ENCODE results near the gene RAVER1. TPM values are rescaled to one million over a fixed set of nuclear protein-coding genes. Genes with fewer than 3 reads are reported as not detected.

Gene RAVER1
- total RNA-seq, 1 donor from 2014 or later: 11.1 TPM

DNA sequence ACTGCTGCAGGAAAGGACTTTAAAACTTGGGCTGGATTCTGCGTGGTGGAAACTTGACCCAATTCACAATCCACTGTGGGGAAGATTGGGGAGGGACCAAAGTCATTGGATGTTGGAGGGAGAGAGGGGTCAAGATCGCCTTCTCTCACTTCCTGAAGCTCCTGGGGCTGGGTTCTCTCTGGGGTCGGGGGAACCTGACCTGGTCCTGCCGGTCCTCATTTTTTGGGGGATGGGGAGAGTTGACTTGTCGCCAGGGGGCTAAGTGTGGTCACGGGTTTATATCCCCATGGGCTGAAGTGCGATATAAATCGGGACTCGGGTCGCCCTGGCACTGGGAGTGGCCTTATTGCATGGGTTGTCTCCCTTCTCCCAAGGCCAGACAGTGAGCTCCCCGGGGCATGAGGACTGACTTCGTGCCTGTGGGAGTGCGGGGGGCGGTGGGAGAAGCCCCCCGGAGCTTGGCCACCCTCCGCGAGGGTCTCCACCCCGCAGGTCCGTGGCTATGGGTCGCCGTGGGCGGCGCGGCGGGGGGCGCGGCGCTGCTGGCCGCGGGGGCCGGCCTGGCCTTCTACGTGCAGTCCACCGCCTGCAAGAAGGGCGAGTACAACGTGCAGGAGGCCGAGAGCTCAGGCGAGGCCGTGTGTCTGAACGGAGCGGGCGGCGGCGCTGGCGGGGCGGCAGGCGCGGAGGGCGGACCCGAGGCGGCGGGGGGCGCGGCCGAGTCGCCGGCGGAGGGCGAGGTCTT, 37.3 kb downstream of the RAVER1 start:
- intact Hi-C loops (cut with micrococcal nuclease): no loop called here
- peaks cover 78% of the 10 kb centered on the region for H3K27me3 ChIP-seq (ENCODE audit: low read depth)
- DNase-seq: no peak
- no peaks in the 10 kb centered on the region for H3K9me3 ChIP-seq (replicated peaks)
- no peak overlapping the region for H3K27ac ChIP-seq (replicated peaks)
- peak overlapping the region; percentile 54 for H3K4me3 ChIP-seq
- TF ChIP-seq, protein P1, sequence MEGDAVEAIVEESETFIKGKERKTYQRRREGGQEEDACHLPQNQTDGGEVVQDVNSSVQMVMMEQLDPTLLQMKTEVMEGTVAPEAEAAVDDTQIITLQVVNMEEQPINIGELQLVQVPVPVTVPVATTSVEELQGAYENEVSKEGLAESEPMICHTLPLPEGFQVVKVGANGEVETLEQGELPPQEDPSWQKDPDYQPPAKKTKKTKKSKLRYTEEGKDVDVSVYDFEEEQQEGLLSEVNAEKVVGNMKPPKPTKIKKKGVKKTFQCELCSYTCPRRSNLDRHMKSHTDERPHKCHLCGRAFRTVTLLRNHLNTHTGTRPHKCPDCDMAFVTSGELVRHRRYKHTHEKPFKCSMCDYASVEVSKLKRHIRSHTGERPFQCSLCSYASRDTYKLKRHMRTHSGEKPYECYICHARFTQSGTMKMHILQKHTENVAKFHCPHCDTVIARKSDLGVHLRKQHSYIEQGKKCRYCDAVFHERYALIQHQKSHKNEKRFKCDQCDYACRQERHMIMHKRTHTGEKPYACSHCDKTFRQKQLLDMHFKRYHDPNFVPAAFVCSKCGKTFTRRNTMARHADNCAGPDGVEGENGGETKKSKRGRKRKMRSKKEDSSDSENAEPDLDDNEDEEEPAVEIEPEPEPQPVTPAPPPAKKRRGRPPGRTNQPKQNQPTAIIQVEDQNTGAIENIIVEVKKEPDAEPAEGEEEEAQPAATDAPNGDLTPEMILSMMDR (IDR thresholded peaks at IDR 0.05; ENCODE audit: borderline replicate concordance): no peak
- H3K4me1 ChIP-seq: peaks cover 37% of the 10 kb centered on the region
- H3K36me3 ChIP-seq: no peaks in the 10 kb centered on the region

DNA sequence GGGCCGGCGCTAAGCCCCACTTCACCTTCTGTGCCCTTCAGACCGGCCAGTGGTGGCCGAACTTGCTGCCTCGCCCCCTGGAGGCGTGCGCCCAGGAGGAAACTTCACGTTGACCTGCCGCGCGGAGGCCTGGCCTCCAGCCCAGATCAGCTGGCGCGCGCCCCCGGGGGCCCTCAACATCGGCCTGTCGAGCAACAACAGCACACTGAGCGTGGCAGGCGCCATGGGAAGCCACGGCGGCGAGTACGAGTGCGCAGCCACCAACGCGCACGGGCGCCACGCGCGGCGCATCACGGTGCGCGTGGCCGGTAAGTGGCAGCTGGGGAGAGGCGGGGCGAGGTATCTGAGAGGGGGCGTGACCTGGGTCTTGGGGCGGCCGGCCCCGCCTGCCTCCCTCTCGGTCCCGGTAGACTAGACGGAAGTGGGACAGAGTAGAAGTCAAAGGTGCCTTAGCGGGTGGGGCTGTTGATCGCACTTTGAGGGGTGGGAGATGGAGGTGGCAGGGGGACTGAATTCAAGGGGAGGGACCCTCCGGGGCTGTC, 38.0 kb downstream of the RAVER1 start:
- Histone ChIP-seq H3K27ac (replicated peaks) (no peak overlapping the region), H3K4me3 (peak overlapping the region; percentile 54), H3K9me3 (replicated peaks) (no peaks in the 10 kb centered on the region), H3K36me3 (no peaks in the 10 kb centered on the region), H3K4me1 (peaks cover 43% of the 10 kb centered on the region), H3K27me3 (ENCODE audit: low read depth) (peaks cover 81% of the 10 kb centered on the region)
- TF ChIP-seq, protein P1 (IDR thresholded peaks at IDR 0.05; ENCODE audit: borderline replicate concordance): no peak
- no peak for DNase-seq
- intact Hi-C loops (cut with micrococcal nuclease): no loop called here

- DNase-seq: no peak
- intact Hi-C loops (cut with micrococcal nuclease): no loop called here
- Histone ChIP-seq H3K4me1 (peaks cover 53% of the 10 kb centered on the region), H3K27ac (replicated peaks) (no peak overlapping the region), H3K9me3 (replicated peaks) (no peaks in the 10 kb centered on the region), H3K36me3 (no peaks in the 10 kb centered on the region), H3K4me3 (no peak overlapping the region), H3K27me3 (ENCODE audit: low read depth) (peaks cover 85% of the 10 kb centered on the region)
- TF ChIP-seq, protein P1 (IDR thresholded peaks at IDR 0.05; ENCODE audit: borderline replicate concordance): no peak
Observed at GRCh38 chr19:10294368-10294697, 39.0 kb downstream of the RAVER1 start.

DNA sequence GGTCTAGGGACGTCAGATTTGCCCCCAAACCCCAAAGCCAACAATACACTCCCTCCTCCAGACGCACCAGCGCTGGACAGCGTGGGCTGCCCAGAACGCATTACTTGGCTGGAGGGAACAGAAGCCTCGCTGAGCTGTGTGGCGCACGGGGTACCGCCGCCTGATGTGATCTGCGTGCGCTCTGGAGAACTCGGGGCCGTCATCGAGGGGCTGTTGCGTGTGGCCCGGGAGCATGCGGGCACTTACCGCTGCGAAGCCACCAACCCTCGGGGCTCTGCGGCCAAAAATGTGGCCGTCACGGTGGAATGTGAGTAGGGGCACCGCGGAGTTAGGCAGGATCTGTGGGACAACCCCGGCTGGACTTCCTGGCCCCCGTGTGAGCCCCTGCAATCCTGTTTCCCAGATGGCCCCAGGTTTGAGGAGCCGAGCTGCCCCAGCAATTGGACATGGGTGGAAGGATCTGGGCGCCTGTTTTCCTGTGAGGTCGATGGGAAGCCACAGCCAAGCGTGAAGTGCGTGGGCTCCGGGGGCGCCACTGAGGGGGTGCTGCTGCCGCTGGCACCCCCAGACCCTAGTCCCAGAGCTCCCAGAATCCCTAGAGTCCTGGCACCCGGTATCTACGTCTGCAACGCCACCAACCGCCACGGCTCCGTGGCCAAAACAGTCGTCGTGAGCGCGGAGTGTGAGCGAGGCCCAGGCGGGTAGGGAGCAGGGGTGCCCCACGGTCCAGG, 39.5 kb downstream of the RAVER1 start:
- TF ChIP-seq, protein P1 (IDR thresholded peaks at IDR 0.05; ENCODE audit: borderline replicate concordance): no peak
- intact Hi-C loops (cut with micrococcal nuclease): no loop called here
- no peak for DNase-seq
- H3K27ac ChIP-seq (replicated peaks): no peak overlapping the region
- no peaks in the 10 kb centered on the region for H3K36me3 ChIP-seq
- H3K9me3 ChIP-seq (replicated peaks): no peaks in the 10 kb centered on the region
- H3K4me3 ChIP-seq: no peak overlapping the region
- peaks cover 90% of the 10 kb centered on the region for H3K27me3 ChIP-seq (ENCODE audit: low read depth)
- peaks cover 59% of the 10 kb centered on the region for H3K4me1 ChIP-seq

DNA sequence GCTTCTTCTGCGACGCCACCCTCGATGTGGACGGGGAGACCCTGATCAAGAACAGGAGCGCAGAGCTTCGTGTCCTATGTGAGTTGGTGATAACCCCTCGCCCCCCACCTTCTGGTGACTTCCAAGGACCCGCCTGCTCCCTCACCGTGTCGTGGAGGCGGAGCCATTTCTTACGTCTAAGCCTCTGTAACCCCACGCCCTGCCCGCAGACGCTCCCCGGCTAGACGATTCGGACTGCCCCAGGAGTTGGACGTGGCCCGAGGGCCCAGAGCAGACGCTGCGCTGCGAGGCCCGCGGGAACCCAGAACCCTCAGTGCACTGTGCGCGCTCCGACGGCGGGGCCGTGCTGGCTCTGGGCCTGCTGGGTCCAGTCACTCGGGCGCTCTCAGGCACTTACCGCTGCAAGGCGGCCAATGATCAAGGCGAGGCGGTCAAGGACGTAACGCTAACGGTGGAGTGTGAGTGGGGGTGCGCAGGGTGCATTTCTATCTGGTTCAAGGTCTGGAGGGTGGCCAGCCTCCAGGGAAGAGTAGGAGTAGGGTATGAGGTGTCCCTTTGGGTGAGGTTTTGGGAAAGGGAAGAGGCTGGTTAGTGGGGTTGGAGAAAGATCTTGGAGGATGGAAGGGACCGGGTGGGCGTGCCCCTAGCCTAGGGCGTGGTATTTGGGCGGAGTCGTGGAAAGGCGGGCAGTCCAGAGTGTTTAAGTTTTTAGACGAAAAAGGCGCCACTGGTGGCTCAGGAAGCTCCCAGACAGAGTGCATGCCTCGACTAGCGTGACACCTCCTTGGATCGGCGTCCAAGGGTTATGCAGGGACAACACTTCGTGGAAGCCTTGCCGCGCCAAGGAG, 40.3 kb downstream of the RAVER1 start:
- peaks cover 67% of the 10 kb centered on the region for H3K4me1 ChIP-seq
- H3K27ac ChIP-seq (replicated peaks): no peak overlapping the region
- peaks cover 94% of the 10 kb centered on the region for H3K27me3 ChIP-seq (ENCODE audit: low read depth)
- intact Hi-C loops (cut with micrococcal nuclease): no loop called here
- no peaks in the 10 kb centered on the region for H3K36me3 ChIP-seq
- TF ChIP-seq, protein P1 (IDR thresholded peaks at IDR 0.05; ENCODE audit: borderline replicate concordance): no peak
- peak overlapping the region; percentile 67 for H3K4me3 ChIP-seq
- H3K9me3 ChIP-seq (replicated peaks): no peaks in the 10 kb centered on the region
- DNase-seq: no peak
